GM19468 (cell line): ENCODE measurements around the gene MALSU1.

Source experiments
- ATAC-seq: cut with Tn5 transposase; IDR thresholded peaks from one replicate; pipeline ENCODE4 v1.9.1; 2021; ENCODE audit warnings: mild to moderate bottlenecking, moderate library complexity, moderate number of reproducible peaks; ENCODE audit not compliant: unreplicated experiment; ENCODE audit errors: extremely low read depth

The MALSU1 gene

GRCh38 chr7:23357190-23358093 is 58.3 kb downstream of the MALSU1 start:
- ATAC-seq, result no peak

GRCh38 chr7:23358152-23358674 is 59.1 kb downstream of the MALSU1 start:
- no peak for ATAC-seq
